Calu3 (cell line): Measurements from ENCODE around the gene PGF. TPM values are rescaled to one million over a fixed set of nuclear protein-coding genes. Genes with fewer than 3 reads are reported as not detected.

Experiments
- BruUV-seq: library from RNA; stranded (reverse); fragments of 400-500 nt; replicated peaks from 2 replicates; lab custom pipeline; 2021; lab: Mats Ljungman, UMichigan
- CTCF ChIA-PET: fragments of 300-600 bp; sonication (Branson Sonifier 250); formaldehyde crosslinking; loops from one replicate; lab custom pipeline; 2022; ENCODE audit warnings: antibody characterized with exemption; lab: Charles Lee
- DNase-seq: peaks from one replicate; pipeline ENCODE4 v3.0.0; 2022
- H3K27ac Mint-ChIP-seq: one replicate; pipeline ENCODE4 v1.8.0; 2022; ENCODE audit warnings: mixed read lengths; ENCODE audit not compliant: unreplicated experiment
- H3K27me3 Mint-ChIP-seq: one replicate; pipeline ENCODE4 v1.8.0; 2022; ENCODE audit warnings: mixed read lengths; ENCODE audit not compliant: unreplicated experiment
- H3K36me3 Mint-ChIP-seq: one replicate; pipeline ENCODE4 v1.8.0; 2022; ENCODE audit warnings: mild to moderate bottlenecking, moderate library complexity, mixed read lengths; ENCODE audit not compliant: insufficient read depth, unreplicated experiment
- H3K4me1 Mint-ChIP-seq: one replicate; pipeline ENCODE4 v1.8.0; 2022; ENCODE audit warnings: mild to moderate bottlenecking, low read depth, mixed read lengths; ENCODE audit not compliant: unreplicated experiment
- H3K4me3 Mint-ChIP-seq: one replicate; pipeline ENCODE4 v1.8.0; 2022; ENCODE audit warnings: mild to moderate bottlenecking, low read depth, moderate library complexity, mixed read lengths; ENCODE audit not compliant: unreplicated experiment
- H3K9me3 Mint-ChIP-seq: one replicate; pipeline ENCODE4 v1.8.0; 2022; ENCODE audit warnings: low read depth, mixed read lengths; ENCODE audit not compliant: unreplicated experiment
- CTCF ChIP-seq: fragments of 200-600 bp; IDR thresholded peaks from one replicate; pipeline ENCODE4 v1.8.0; 2022; ENCODE audit warnings: antibody characterized with exemption; ENCODE audit not compliant: unreplicated experiment
- intact Hi-C: fragments of 100-400 bp; cut with micrococcal nuclease; formaldehyde crosslinking; loops from one replicate; pipeline ENCODE4 v1.10.0; 2022; ENCODE audit not compliant: unreplicated experiment
- total RNA-seq: library from RNA; stranded (reverse); gene quantifications from 2 replicates; pipeline ENCODE4 v1.2.3, GENCODE V29; 2022

Gene PGF
- total RNA-seq, 1 experiment from 2014 or later = 2.1 TPM

GRCh38 chr14:74980731-74981461, 25.5 kb upstream of the PGF start:
- CTCF ChIA-PET = no interaction called here
- Mint-ChIP-seq H3K4me1 (no peaks in the 10 kb centered on the region), H3K27ac (no peak overlapping the region), H3K36me3 (peaks cover 5% of the 10 kb centered on the region), H3K9me3 (no peaks in the 10 kb centered on the region), H3K27me3 (no peaks in the 10 kb centered on the region), H3K4me3 (no peak overlapping the region)
- intact Hi-C loops = no loop called here
- no peak for DNase-seq
- no peak for TF ChIP-seq CTCF
- BruUV-seq = no TSS peak

GRCh38 chr14:74980398-74980730, 25.0 kb upstream of the PGF start:
- Mint-ChIP-seq H3K4me1 (no peaks in the 10 kb centered on the region), H3K9me3 (no peaks in the 10 kb centered on the region), H3K27me3 (no peaks in the 10 kb centered on the region), H3K4me3 (no peak overlapping the region), H3K27ac (no peak overlapping the region), H3K36me3 (peaks cover 5% of the 10 kb centered on the region)
- DNase-seq = no peak
- intact Hi-C loops = no loop called here
- CTCF ChIA-PET = no interaction called here
- TF ChIP-seq CTCF = no peak
- no TSS peak for BruUV-seq

GRCh38 chr14:74979442-74980397, 24.3 kb upstream of the PGF start:
- peaks cover 5% of the 10 kb centered on the region for H3K36me3 Mint-ChIP-seq
- no peak for TF ChIP-seq CTCF

GRCh38 chr14:74979029-74979428, 23.6 kb upstream of the PGF start:
- no peaks in the 10 kb centered on the region for H3K4me1 Mint-ChIP-seq
- DNase-seq = no peak
- peaks cover under 1% of the 10 kb centered on the region for H3K36me3 Mint-ChIP-seq
- no peak for TF ChIP-seq CTCF
- CTCF ChIA-PET = no interaction called here
- BruUV-seq = no TSS peak
- H3K27ac Mint-ChIP-seq = no peak overlapping the region
- H3K27me3 Mint-ChIP-seq = no peaks in the 10 kb centered on the region
- no peaks in the 10 kb centered on the region for H3K9me3 Mint-ChIP-seq
- H3K4me3 Mint-ChIP-seq = no peak overlapping the region
- intact Hi-C loops = no loop called here

More at GRCh38 chr14:74979442-74980397, 24.3 kb upstream of the PGF start:
- CTCF ChIA-PET = no interaction called here
- Mint-ChIP-seq H3K27ac (no peak overlapping the region), H3K27me3 (no peaks in the 10 kb centered on the region), H3K9me3 (no peaks in the 10 kb centered on the region), H3K4me3 (no peak overlapping the region), H3K4me1 (no peaks in the 10 kb centered on the region)
- DNase-seq = no peak
- no TSS peak for BruUV-seq
- intact Hi-C loops = no loop called here
